GM18873 (cell line): ENCODE measurements around the gene VRK3.

ENCODE experiments used
- ATAC-seq: cut with Tn5 transposase; IDR thresholded peaks from one replicate; pipeline ENCODE4 v1.9.1; 2021; ENCODE audit warnings: mild to moderate bottlenecking, moderate library complexity, moderate number of reproducible peaks; ENCODE audit not compliant: unreplicated experiment, low FRiP score

Gene VRK3

GRCh38 chr19:49936549-49936948 lies 88.6 kb downstream of the VRK3 start:
- ATAC-seq = no peak

GRCh38 chr19:49933643-49934042 lies 91.5 kb downstream of the VRK3 start:
- no peak for ATAC-seq

GRCh38 chr19:49932731-49933131 lies 92.4 kb downstream of the VRK3 start:
- no peak for ATAC-seq

GRCh38 chr19:49932041-49932451 lies 93.1 kb downstream of the VRK3 start:
- no peak for ATAC-seq

- no peak for ATAC-seq
These were observed 93.7 kb downstream of the VRK3 start for GRCh38 chr19:49931293-49932040.

GRCh38 chr19:49930483-49931011 lies 94.6 kb downstream of the VRK3 start:
- ATAC-seq = no peak

GRCh38 chr19:49929611-49930482 lies 95.3 kb downstream of the VRK3 start:
- ATAC-seq = peak; percentile 49

GRCh38 chr19:49929121-49929610 lies 96.0 kb downstream of the VRK3 start, which contains the start of the genes ATF5 and NUP62:
TSS of gene ATF5 (plus strand) at chr19:49929205. CDS start at chr19:49930851, 1,646 bp downstream.
TSS of gene NUP62 (minus strand) at chr19:49929504. CDS start at chr19:49909807, 19,697 bp downstream.
- peak; percentile 46 for ATAC-seq

GRCh38 chr19:49927526-49928264 lies 97.5 kb downstream of the VRK3 start:
- ATAC-seq = no peak

- no peak for ATAC-seq
These were observed 98.7 kb downstream of the VRK3 start for GRCh38 chr19:49926515-49926914.
